IPS-NIHi7 (cell line): ENCODE results near the gene SLC46A2.

ENCODE experiments used
- DNase-seq: peaks from one replicate; pipeline ENCODE4 v3.0.0; 2012; ENCODE audit warnings: mixed read lengths; ENCODE audit errors: extremely low spot score

The SLC46A2 gene

DNA sequence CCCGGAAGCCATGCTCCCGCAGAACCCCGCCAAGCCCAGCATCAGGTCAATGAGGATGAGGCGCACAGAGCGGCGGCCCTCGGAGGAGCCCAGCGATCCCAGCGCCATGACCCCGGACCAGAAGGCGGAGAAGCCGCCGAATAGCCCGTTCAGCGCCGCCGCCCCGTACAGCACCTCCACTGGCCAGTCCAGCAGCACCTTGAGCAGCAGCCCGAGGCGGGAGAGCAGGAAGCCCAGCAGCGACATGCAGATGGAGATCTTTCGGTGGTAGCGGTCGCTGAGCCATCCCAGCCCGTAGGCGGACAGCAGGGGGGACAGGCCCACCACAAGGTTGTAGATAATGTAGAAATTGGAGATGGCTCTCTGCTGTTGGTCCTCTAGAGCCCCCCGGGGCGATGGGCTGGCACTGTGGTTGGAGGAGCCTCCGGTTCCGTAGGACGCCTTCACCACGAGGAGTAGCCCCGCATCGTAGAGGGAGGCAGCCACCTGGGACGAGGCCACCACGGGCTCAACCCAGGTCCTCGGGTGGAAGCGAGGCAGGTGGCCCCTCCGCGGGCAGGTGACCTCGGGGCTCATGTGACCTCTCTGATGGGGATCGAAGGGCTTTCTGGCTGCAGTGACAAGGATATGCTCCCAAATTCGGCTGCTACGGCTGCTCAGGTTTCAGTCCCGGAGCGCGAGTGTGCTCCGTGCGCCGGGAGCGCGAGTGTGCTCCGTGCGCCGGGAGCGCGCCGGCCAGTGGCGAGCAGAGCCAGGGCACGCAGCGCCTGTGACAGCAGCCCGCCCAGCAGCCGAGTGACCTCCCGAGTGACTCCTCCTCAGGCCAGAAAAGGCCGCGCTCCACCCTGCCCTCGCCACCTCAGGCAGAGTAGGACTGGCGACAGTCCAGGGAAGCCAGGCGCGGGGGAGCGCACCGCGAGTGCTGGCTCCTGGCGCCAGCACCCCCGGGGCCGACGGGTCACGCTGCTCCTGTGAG, at the start of gene SLC46A2:
TSS of gene SLC46A2 (minus strand) at position 771 of the 976 bp plus-strand sequence. CDS start at position 576, 195 bp downstream.
- DNase-seq = peak; percentile 55

DNA sequence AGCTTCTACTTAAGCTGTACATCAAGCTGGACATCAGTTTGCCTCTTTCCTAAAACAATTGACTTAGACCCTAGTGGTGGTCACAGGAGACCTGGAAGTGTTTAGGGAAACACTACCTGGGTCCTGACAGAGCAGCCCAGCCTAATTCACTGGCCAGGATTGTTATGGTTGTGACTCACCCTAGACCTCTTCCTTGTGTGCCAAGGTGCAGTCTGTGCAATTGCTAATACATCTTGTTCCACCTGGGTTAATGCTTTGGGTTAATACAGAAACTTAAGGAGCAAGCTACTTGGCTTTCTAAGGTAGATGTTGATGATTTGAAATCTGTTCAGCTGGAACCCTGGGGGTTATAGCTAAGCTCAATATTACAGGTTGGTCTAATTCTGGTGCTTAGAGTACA, 48.7 kb upstream of the SLC46A2 start:
- no peak for DNase-seq

DNA sequence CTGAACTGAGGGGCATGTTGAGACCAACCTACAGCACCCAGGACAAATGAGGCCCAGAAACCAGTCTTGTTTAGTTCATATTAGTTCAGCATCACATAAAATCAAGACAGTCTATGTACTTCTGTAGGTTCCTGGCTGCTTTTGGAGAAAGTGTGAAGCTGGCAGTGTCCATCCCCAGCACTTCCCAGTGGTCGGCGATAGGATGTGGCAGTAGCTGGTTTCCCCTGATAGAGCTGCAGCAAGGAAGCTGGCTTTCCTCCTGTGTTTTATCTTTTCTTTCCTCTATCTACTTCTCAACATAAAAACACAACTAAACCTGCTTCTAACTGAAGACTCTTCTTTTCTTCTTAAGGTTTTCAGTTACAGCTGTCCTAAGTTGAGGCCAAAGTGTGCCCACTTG, 43.0 kb upstream of the SLC46A2 start:
- no peak for DNase-seq

- peak; percentile 37 for DNase-seq
Observed at GRCh38 chr9:112925058-112925641, 34.5 kb upstream of the SLC46A2 start.

- DNase-seq = peak; percentile 64
Observed at GRCh38 chr9:112921549-112921948, 30.9 kb upstream of the SLC46A2 start.

GRCh38 chr9:112917987-112918362, 27.3 kb upstream of the SLC46A2 start:
- no peak for DNase-seq

GRCh38 chr9:112917047-112917986, 26.6 kb upstream of the SLC46A2 start:
- no peak for DNase-seq

DNA sequence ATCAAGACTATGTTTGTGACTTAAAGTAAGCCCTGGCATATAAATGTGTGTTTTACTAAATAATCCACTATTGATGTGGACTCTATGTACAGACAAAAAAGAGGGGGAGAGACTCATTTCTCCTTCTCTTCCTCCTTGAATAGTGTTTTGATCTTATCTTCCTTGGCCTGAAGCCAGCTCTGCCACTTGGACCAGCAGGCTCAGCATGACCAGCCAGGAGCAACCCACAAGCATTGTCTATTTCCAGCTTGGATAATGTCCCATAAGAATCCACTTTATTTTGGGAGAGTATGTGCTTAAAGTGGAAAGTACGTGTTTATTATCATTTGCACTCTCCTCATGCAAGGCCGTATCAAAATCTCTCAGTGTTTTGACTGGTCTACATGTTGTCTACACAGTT, 23.8 kb upstream of the SLC46A2 start:
- no peak for DNase-seq

DNA sequence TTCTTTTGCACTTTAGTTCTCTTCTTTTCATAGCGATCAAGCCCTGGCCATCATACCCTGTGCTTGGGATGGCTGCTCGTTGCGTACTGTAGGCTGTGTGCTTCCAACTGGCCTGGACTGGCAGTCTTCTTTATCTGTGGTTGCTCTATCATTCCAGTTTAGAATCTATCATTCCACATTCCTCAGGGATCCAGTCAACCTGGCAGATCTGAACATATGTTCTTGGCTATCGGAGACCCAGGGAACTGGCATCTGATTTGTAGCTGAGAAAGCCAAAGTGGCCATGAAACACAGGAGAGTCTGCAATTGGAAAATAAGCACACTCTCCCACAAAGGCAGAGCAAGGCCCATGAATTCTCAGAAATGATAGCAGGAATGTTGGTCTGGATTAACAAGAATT, 22.6 kb upstream of the SLC46A2 start:
- no peak for DNase-seq

GRCh38 chr9:112912636-112913035, 22.0 kb upstream of the SLC46A2 start:
- no peak for DNase-seq

GRCh38 chr9:112911736-112912135, 21.1 kb upstream of the SLC46A2 start:
- DNase-seq = no peak

DNA sequence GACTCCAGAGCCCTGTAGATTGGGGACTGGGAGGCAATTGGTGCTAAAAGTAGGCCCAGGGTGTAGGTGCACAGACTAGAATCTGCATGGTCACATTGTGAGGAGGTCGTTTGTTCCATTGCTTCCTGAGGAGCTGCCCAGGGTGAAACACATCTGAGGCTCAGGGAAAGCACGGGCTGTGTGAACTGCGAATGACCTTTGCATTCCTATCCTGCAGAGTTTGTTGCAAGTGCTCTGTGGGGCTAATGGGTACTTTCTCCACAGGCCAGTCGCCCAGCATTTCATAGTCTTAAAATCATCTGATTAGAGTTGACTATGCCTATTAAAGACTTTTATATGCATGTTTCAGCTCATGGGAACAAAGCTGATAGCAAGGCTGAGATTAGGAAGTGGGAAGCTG, 14.4 kb upstream of the SLC46A2 start:
- no peak for DNase-seq

DNA sequence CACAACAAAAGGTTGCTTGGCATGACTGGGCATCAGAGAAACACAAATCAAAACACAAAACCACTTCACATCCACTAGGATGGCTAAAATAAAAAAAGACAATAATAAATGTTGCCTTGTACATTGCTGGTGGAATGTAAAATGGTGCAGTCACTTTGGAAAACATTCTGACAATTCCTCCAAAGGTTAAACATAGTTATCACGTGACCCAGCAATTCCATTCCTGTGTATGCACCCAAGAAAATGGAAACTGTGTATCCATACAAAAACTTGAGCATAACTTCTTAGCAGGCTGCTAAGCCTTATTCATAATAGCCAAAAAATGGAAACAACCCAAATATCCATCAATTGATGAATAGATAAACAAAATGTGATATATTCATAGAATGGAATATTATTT, 10.2 kb upstream of the SLC46A2 start:
- DNase-seq = no peak

DNA sequence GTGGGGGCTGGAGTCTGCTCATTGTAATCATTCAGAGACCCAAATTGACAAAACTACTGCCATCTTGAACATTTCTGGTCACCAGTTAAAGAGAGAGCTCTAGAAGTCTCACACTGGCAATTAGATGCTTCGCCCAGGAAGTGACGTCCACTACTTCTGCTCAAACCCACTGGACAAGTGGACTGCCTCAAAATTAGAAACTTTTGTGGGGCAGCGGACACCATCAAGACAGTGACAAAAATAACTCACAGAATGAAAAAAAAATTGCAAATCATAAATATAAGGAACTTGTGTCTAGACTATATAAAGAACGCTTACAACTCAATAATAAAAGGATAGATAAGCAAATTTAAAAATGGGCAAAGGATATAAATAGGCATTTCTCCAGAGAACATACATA, 9.8 kb upstream of the SLC46A2 start:
- no peak for DNase-seq

DNA sequence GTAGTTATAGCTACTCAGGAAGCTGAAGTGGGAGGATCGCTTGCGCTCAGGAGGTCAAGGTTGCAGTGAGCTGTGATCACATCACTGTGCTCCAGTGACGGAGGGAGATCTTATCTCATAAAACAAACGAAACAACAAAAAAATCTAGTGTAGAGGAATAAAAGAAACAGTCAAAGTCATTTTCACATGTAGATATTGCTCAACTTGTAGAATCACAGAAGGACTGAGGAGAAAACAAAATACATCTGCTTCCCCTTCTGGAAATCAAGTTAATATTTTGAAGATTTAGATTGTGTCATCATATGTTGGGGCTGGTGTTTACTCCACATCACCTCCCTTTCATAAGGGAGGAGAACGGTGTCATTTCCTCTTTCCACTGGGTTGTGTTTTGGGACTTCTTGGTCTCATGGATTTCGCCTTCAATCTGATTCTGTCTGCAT, 8.2 kb upstream of the SLC46A2 start:
- DNase-seq = no peak

GRCh38 chr9:112896131-112896530, 5.5 kb upstream of the SLC46A2 start:
- no peak for DNase-seq

DNA sequence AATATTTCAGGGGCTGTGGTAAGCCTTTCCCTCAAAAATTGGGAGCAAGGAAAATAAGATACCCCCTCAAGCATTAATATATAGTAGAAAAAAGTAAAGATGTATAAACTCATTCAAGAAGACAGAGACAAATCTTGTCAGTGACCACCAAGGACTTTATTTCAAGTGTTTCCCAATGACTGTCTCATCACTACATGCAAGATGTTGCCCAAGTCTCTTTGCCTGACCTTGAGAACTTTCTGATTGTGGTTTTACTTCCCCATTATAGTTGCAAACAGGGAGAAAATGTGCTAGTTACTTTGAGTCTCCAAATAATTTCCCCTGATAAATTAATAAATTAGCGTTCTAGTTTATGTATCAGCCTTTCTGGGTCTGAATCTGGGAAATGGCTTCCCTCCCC, 4.0 kb upstream of the SLC46A2 start:
- DNase-seq = no peak

DNA sequence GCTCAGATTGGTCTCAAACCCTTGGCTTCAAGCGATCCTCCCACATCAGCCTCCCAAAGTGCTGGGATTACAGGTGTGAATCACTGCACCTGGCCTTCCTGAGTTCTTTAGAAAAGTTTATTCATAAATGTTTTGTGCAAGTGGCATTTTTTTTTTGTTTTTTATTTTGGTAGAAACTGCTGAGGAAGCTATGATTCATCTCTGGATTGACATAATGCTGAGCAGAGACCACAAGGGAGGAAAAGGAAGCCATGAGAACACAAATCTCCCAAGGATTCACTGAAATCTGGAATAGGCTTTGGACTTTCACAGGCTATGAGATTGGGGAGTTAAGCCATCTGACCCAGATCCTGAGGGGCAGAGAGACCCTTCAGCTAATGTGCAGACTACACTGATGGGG, 3.4 kb upstream of the SLC46A2 start:
- no peak for DNase-seq

DNA sequence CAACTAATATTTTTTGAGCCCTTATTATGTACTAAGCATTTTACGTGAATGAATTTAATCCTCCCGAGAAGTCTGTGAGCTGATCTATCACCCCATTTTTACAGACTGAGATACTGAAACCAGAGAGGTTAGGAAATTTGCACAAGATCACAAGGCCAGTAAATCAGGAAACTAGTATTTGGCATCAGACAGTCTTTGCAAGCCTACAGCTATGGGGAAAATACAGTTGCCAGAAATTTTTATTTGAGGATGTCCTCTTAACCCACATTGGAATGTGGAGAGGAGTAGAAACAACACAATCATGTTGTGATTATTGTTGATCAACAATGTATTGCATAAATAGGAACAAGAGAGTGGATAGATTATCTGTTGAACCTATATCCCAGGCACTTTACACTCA, 2.3 kb upstream of the SLC46A2 start:
- DNase-seq = no peak

GRCh38 chr9:112891521-112891920, 845 bp upstream of the SLC46A2 start:
- DNase-seq = no peak

DNA sequence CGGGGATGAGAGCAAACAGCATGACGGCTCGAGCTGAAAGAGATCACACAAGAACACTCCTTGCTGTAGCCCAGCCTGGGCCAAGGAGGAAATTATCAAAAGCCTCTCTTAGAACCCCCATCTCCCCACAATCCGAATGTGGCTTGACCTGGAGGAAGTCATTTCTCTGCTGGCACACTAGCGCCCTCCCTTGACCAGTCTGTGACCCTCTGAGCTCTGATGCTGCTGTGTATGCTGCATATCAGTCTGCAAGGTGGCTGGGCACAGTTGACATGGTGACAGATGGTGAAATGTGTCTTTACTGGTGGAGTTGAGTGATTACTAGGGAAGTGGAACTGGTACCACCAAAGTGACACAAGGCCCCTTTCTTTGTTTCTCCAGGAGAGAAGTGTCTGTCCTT, 3.3 kb downstream of the SLC46A2 start:
- peak; percentile 72 for DNase-seq

DNA sequence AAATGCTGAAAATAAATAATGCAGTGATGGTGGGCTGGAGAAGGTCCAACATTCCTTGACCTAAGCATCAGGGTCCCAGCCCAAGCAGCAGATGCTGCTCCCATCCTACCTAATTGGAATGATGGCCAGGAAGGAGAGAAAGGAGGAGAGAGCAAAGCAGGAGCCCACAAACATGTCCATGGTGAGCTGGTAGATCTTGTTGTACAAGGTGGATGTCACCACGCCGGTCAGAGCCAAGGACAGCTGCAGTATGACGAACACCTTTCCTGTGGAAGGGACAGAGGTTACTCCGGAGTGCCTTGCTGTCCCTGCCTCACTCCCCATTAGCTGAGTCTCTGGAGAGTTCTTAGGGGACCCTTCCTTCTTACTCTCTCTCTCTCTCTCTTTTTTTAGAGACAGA, 4.3 kb downstream of the SLC46A2 start:
- no peak for DNase-seq
